NCI-H748 treated with DMSO at 0.1 percent for 48 hours (cell line): Measurements from ENCODE around the gene UBASH3A.

ENCODE experiments used
- DNase-seq: peaks from one replicate; lab custom pipeline; 2025; lab: John Stamatoyannopoulos, UW

The UBASH3A gene

GRCh38 chr21:42403611-42404231 is at the start of gene UBASH3A:
Gene UBASH3A, plus strand, starts transcription at chr21:42403902. Its CDS starts 44 bp downstream, at chr21:42403946.
- no peak for DNase-seq

DNA sequence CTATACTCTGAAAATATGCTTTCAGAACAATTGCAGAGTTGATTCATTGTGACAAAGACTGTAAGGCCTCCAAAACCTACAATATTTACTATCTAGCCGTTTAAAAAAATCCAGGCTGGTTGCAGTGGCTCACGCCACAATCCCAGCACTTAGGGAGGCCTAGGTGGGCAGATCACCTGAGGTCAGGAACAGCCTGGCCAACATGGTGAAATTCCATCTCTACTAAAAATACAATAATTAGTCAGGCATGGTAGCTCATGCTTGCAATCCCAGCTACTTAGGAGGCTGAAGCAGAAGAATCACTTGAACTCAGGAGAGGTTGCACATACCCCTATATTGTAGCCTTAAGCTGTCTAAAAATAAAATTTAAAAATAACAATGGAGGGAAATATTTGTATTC is 47.7 kb upstream of the UBASH3A start:
- DNase-seq = no peak

GRCh38 chr21:42356650-42357049 is 47.1 kb upstream of the UBASH3A start:
- DNase-seq = no peak

DNA sequence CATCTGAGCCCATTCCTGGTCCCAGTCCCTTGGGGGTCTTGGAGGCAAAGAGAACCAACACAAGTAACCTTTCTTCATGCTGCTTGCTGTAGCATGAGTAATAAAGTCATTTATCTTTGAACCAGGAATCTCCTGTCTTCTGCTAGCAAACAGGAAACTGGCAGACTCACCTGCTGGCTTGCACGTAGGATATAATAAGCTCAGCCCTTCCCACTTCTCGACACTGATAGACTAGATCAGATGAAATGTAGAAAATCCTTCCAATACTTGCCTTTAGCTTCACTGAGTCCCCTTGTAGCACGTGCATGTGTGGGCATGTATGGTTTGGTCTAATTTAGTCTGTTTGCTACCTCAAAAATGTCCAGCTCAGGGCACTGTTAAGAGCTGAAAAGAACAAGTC is 46.4 kb upstream of the UBASH3A start:
- no peak for DNase-seq

DNA sequence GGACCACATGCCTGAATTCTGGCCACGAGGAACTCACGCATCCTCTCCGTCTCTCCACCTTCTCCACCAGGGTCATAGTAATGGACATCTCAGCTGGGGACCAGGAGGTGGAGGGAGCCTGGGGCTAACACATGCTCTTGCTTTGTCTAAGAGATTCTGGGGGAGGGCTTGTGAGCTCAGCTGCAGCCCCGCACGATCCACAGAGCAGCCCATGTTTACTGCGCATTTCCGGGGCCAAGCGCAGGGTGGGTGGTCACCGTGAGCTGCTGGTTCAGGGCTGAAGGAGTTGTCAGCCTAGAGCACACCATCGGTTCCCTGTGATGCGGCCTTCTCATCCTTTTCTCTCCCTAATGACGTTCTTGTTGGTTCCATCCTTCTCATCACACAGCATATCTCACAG is 45.4 kb upstream of the UBASH3A start:
- DNase-seq = no peak

DNA sequence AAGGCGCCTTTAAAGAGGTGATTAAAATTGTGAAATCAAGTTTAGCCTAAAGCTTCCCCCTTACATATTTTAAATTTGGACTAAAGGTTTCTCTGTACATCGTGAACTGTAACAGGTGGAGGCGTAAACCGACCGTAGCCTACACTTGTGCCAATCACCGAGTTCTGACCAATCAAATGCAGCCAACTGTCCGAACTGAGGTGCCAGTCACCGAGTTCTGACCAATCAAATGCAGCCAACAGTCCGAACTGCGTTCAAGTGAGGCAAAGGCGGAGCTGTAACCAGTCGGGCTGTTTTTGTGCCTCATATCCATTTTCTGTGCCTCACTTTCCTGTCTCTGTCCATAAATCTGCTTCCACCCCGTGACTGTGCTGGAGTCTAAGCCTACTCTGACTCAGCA is 44.8 kb upstream of the UBASH3A start:
- no peak for DNase-seq

DNA sequence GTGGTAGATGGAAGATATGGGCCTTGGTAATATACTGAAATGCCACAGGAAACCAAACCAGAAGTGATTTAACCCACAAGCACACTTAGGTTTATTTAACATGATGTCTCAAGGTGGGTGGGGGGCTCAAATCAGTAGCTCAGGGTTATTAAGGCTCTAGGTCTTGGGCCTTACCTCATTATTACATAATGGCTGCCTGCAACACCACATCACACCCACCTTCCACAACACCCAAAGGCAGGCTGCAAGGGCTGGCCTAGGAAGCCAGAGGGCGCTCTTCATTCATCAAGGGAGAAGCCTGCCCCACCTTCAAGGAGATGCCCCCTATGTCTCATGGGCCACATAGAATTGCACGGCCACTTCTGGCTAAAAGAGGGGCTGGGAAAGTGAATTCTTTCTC is 43.4 kb upstream of the UBASH3A start:
- no peak for DNase-seq

DNA sequence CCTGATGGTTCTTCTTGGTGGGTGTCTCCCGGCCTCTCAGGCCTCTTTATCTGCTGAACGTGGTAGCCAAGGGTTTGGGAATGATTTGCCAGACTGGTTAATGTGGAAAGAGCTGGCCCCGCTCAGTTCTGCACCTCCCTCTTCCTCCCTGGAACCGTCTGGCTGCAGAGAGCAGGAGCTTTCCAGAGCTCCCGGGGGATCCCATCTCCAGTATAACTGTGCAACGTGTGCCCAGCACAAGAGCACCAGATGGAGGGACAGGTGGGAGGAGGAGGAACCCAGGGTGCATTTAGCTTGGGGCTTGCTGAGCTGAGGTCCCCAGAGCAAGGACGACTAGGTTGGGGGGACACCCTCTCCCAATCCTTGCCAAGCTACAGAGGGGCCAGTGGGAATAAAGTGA is 42.4 kb upstream of the UBASH3A start:
- DNase-seq = no peak

GRCh38 chr21:42362198-42362597 is 41.5 kb upstream of the UBASH3A start:
- no peak for DNase-seq

- no peak for DNase-seq
Measured at GRCh38 chr21:42362700-42363099, 41.0 kb upstream of the UBASH3A start.

DNA sequence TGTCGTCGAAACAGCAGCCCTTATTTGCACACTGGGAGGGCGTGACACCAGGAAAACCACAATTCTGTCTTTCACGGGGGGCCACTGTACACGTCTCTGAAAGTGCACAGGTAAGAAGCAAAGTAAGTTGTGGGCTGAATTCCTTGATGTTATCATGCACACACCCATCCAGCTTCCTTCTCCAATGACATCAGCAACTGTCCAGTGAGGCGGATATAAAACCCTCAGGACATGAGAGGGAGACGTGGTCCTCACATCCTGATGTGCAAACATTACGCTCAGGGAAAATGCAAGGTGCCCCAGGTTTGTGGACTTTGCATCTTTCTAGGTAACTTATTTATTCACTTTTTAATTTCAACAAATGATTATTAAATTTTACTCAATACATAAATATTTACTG is 40.4 kb upstream of the UBASH3A start:
- DNase-seq = no peak

GRCh38 chr21:42364304-42364865 is 39.3 kb upstream of the UBASH3A start:
- no peak for DNase-seq

GRCh38 chr21:42365770-42366169 is 37.9 kb upstream of the UBASH3A start:
- no peak for DNase-seq

- DNase-seq = no peak
Measured at GRCh38 chr21:42366292-42367010, 37.3 kb upstream of the UBASH3A start, which contains the start of gene TFF1. Gene TFF1, minus strand, starts transcription at chr21:42366535. Its CDS starts 40 bp downstream, at chr21:42366495.

GRCh38 chr21:42367367-42368165 is 36.1 kb upstream of the UBASH3A start:
- DNase-seq = no peak

- no peak for DNase-seq
Measured at GRCh38 chr21:42369821-42370220, 33.9 kb upstream of the UBASH3A start.

DNA sequence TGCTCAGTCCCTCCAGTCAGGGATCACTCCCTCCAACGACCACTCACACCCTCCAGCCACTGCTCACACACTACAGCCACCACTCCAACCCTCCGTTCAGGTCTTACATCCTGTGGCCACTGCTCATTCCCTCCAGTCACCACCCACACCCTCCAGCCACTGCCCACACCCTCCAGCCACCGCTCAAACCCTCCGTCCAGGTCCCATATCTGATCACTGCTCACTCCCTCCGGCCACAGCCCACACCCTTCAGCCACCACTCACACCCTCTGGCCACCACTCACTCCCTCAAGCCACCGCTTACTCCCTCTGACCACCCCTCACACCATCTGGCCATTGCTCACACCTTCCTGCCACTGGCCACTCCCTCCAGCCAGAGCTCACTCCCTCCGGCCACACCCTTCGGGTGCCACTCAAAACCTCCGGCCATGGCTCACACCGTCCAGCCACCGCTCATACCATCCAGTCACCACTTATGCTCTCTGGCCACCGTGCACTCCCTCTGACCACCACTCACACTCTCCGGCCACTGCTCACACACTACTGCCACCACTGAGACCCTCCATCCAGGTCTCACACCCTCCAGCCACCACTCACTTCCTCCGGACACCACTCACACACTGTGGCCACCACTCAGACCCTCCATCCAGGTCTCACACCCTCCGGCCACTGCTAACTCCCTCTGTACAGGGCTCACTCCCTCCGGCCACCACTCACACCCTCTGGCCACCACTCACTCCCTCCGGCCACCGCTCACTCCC is 32.6 kb upstream of the UBASH3A start:
- no peak for DNase-seq

- no peak for DNase-seq
Measured at GRCh38 chr21:42373196-42373907, 30.4 kb upstream of the UBASH3A start.

DNA sequence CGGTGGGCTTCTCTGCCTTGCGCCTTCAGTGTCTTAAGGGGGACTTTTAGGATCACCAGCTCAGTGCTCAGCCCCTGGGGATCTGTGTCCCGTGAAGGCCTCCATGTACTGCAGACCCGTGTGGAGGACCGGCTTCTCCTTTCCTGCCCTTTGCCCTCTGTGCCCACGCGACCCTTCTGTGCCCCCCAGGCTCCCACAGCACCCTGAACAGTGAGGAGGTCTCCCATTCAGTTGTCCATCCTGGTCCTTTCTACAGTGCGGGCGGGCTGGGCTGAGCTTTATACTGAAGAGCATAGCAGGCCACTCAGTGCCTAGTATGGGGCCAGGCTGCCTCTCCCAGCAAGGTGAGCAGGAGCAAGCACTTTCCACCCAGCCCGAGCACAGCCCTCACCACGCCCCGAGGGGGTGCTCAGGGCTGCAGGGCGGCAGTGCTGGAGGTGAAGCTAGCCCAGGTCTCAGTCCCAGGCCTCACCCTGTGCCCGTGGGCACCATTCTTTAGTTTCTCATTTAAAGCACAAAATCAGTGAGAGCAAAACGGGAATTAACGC is 29.7 kb upstream of the UBASH3A start:
- no peak for DNase-seq

- DNase-seq = no peak
Measured at GRCh38 chr21:42374457-42374856, 29.2 kb upstream of the UBASH3A start.
